ENCODE data around the gene FOXN3.
"Not testable (repeated sequence)": the region's sequence is repeated elsewhere in the genome, so short reads cannot be mapped to it uniquely, and the experiment has no call there.

Gene FOXN3

DNA sequence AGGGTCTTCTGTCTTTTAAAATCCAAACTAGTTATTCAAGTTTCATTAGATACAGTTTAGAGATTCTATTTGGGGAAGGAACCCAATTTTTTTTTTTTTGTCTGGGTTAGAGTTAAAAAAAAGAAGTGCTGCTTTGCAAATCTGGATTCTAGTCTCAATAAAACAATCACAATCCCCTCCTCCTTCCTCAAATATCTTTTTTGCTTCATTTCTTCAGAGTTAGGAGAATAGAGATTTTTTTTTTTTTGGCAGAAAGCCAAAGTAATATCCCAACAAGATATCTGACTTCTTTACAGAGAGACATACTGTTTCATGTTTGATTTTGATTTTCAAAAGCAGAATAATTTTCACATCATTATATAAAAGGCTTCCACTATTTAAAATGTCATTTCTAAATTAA, 201.9 kb downstream of the FOXN3 start:
- DNase-seq, result no peak

DNA sequence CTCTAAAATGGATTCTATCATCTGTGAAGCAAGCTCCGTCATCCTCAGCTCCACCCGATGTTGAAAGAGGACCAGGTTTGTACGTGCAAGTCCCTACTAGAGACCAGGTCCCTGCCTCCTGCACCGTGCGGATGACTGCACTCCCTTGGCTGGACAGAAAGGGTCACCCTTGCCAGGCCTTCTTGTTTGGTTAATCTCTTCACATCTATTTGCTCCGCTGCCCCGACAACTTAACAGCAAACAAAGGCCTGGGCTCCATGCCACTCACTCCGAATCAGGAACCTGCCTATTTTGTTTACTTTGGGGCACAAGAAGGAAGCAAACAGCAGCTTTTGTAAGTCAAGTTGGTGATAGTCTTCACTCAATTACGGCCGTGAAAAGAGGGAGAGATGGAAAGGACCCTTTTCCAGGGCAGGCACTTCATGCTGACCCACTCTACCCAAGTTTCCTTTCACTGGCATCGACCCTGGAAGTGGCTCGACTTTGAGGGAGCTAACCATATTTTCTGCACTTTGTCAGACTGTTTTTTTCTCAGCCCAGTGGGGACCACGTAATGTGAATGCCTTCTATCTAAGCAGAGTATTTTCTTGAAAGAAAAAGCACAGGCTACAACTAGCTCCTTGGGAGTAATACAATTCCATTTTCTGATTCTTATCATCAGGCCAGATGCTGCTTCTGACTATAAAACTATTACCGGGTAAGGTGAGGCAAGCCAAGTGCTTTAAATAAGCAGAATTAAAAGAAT, 202.6 kb downstream of the FOXN3 start:
- no peak for DNase-seq

DNA sequence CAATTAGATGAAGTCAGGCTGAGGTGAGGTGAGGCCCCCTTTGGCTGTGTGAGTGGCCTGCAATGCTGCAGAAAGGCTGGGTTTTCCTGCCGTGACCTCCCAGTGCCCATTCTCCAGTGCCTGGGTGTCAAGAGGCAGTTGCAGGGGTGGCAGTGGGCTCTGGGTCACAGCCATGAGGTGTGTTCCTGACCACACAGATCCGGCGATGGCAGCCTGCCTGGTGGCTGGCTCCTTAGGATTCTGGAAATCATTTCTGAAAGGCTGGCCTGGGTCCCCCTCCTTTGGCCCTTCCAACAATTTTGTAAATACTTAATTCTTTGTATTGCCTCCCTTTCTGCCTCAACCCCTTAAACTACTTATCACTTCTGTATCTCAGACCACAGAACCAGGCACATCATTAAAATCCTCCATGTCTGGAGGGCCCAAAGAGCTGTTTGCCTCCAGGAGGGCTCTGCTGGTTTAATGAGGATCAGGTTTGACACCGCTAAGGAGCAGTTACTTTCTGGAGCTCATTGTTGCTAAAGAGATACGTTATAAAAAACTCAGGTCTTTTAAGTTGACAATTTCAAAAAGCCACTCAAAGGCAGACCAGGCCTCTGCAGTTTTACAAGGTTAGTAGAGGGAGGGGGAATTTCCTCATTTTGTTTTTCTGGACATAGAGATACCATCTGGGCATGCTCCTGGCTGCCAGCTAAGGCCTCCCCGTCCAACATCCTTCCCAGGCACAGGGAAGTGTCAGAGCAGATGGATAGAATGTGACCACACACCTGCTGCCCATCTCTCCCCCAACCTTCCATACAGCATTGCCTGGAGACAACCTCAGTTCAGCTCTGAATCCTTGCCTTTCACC, 204.4 kb downstream of the FOXN3 start:
- no peak for DNase-seq

DNA sequence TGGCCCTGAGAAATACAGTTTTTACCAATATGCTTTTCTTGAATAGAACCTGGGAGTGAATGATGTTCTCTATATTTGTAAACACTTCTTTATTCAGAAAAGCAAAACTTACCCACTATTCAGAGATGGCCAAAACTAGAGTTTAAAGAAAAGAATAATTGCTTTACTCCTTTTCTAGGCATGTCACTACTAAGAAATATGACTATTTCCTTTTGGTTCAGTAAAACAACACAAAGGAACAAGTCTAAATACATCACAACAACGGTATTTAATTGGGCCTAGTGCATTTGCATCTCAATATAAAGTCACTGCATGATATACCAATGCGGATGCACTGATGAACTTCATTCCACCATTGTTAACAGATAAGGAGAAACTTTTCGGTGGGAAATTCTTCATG, 207.5 kb downstream of the FOXN3 start:
- DNase-seq, result no peak

DNA sequence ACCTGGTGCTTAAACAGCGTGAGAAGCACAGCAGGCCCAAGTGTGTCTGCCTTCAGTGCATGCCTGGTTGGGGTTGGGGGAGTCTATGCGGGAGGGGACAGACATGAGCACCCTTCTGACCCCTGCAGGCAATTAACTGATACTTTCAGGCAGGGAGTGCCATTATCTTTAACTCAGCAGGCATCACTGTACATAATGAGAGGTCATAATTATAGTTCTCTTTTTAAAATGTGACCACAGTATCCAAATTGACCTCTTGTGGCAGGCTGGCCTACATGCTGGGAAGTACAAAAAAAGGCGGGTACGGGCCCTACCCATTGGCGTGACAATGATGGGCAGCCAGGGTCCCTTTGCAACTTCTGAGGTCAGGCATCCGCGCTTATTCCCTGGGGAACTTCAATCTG, 209.1 kb downstream of the FOXN3 start:
- no peak for DNase-seq

DNA sequence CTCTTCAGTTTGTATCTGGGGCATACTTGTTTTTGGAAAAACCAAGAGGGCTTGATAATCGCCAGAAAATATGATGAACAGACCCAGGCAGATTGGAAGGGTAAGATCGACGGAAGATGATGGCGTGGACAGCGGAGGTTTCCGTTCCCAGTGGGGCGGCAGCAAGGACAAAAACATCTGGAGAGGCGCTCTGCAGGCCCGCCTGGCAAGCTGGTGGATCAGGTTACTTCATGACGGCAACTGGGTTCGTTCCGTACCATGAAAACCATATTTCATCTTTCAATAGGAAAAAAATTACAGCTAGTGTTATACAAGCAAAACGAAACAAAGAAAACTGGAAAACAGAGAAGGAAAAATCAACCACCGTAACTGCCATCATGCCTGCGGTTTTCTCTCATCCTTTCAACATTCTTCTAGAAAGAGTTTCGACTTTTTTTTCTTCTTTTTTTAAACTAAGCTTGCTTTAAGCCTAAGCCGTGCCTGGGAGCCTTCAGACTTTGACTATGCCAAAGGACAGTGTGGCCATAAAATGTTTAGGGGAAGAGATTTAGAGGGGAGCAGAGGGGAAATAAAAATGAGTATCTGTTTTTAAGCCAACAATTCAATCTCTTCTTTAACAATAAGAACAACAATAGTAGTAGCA, 210.5 kb downstream of the FOXN3 start:
- no peak for DNase-seq

DNA sequence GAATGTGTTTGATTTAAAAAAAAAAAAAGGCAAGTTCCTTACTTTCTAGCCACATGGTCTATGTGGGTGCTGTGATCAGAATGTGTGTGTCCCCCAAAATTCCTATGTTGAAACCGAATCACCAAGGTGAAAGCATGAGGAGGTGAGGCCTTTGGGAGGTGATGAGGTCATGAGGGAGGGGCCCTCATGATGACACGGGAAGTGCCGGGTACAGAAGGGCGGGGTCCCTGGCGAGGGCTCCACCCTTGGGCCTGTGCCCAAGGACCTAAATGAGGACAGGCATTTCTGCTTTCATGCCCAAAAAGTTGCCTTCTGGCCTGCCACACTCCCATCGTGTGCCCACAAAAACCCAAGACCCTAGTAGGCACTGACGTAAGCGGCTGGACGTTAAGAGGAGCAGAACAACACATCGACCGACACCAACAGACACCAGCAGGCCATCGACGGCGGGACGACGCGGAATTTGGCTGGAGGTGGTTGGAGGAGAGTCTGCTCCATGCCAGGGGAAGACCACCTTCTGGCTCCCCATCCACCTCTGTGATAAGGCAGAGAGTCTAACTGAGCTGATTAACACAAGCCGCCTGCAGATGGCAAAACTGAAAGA, 211.8 kb downstream of the FOXN3 start:
- no peak for DNase-seq

DNA sequence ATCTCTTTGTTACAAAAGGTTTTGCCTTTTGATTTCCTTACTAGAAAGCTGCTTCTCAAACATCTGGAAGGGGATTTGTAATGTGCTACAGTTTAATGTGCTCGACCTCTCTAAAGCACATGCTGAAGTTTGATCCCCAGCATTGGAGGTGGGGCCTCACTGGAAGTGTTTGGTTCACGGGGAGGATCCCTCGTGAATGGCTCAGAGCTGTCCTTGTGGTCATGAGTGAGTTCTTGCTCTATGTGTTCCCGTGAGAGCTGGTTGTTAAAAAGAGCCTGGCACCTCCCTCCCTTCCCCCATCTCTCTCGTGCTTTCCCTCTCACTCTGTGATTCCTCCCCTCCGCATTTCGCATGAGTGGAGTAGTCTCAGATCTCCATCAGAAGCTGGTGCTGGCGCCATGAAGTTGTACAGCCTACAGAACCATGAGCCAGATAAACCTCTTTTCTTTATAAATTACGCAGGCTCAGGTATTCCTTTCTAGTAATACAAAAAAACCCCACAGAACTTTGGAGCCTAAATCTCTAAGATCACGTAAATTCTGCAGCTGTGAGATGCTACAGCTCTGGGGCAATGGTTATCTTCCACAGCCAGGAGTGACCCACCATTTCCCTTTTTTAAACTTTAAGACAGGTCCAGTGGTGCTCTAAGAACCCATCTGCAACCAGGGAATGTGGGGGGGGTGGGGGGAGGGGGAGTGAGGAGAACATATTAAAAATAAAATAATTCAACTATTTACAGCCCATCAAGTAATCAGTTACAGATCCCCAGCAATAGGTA, 214.4 kb downstream of the FOXN3 start:
- DNase-seq, result no peak

DNA sequence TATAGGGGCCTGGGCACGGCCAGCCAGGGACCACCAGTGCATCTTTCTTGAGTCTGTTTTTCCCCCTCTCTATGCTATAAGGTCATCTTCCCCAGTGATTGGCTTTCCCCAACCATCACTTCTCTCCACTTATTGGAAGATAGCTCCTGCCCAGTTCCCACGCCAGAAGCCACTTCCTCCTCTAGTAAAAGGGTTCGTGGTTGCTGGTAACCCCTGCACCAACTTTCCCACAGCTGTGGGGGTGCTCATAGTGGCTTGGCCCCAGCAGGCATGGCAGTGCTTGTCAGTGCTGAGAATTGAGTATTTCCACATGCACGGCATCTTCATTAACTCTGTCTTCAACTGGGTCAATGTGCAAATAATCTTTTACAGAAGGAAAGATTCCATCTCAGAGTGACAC, 215.4 kb downstream of the FOXN3 start:
- no peak for DNase-seq

DNA sequence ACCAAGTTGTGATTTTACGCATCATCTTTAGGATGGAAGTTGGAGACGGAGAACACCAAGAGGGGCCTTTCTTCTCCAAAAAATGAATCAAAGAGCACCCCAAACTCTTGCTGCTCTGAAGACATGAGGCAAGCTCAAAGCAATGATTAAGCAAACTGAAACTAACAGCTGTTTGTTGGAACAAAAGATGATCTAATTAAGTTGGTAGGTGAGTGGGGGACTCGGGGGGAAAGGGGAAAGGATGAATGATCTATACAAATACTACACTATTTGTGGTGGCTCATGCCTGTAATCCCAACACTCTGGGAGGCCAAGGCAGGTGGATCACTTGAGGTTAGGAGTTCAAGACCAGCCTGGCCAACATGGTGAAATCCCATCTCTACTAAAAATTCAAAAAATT, 217.7 kb downstream of the FOXN3 start:
- not testable (repeated sequence) for DNase-seq

DNA sequence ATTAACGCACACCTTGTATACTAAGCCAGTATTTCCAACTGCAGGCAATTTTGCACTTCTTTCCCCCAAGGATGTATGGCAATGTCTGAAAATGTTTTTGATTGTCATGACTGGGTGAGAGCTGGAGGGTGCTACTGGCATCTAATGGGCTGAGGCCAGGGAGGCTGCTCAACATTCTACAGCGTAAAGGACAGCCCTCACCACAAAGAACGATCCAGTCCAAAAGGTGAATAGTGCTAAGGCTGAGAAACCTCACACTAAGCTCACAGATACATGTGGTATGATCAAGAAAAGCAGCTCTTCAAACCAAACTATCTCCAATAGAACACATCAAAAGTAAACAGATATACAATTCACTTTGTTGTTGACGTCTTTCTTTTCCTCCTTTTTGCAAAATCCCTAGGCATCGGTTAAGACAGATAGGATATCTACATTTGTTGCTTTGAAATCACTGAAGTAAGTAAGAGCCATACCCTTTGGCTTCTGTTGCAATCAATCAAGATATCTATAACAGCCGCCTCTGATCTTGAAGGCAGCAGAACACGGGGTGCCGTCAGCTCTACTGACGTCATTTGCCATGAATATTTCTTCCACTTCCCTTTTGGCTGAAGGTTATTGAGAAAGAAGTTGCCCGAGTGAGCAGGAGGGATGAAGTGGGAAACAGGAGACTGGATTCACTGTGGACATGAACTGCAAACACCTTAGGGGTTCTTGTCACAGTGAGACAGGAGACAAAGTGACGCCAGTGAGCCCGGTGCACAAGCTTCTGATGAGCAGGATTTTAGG, 218.3 kb downstream of the FOXN3 start:
- no peak for DNase-seq

DNA sequence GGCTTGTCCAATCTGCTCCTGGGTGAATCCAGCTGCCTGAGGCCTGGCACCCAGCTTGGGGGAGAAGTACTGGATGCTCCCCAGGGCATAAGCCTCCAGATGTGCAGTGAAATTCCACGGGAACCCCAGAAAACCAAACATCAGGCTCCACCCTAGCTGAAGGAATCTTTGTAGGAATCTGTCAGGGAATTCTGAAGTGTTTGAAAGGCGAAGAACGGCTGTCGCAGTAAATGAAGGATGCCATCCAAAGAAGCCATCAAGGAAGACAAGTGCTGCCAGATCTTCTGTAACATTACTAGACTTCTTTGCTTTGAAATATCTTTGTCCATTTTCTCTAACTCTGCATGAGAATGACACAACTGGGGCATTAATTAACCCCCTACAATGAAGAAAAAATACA, 219.4 kb downstream of the FOXN3 start:
- no peak for DNase-seq

DNA sequence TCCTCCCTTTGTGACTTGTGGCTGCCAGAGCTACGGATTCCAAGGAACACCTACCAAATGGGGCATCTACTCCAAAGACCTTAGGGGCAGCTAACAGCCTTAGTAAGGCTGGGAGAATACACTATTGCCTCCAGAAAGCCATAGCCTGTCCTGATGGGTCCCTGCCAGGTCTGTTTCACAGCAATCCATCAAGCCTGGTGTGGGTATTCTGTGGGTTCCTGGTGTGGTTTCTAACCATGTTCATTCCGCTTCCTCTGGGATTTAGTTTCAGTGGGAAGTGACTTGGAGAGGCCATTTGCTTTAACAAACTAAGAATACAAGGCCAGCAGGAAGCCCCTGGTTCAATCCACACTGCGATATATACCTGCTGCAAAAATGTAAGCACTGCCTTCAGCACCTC, 220.5 kb downstream of the FOXN3 start:
- DNase-seq, result no peak

DNA sequence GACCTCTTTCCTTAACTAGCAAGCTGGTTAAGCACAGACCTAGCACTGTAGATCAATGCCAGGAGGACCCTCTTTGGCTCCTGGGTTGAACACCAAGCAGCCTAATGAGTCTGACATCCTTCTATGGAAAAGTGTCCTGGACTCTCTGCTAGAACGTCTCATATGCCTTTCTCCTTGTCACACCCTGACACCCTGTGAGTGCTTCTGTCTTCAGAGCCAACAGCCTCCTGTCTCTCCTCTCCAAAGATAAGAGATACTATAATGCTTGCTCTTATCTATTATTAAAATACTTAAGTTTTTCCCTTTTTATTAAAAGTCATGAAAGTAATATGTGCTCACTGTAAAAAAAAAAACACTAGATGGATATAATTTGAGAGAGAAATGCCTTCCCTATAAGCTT, 222.7 kb downstream of the FOXN3 start:
- DNase-seq, result no peak

DNA sequence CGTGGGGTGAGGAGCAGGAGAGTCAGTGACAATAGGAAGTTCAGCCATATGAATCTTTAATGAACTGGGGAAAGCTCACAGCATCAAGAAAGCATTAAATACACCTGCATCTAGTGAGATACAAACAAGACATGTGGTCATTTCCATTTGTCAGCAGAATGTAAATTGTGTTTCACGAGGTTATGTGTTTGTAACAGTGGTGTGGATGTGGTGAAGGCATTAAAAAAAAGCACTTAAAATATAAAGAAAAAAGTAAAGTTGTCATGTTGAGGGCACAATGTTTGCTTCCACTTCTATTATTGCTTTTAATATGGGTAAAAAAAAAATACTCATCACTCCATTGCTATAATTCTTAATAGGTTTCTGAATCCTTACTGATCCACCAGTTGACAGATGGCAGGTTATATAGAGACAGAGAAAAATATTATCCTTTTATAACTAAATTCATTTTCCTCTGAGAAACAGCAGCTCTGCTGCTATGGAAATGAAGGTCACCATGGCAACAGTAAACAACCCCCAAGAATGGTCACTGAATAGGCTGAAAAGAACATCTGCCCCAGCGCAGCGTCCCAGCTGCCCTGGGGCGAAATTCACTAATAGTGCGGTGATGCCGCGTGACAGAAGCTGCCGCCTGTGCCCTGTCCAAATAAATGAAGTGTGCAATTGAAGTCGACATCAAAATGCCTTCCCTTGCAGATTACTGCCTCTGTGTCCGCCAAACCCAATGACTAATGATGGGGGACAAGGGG, 226.1 kb downstream of the FOXN3 start:
- no peak for DNase-seq

DNA sequence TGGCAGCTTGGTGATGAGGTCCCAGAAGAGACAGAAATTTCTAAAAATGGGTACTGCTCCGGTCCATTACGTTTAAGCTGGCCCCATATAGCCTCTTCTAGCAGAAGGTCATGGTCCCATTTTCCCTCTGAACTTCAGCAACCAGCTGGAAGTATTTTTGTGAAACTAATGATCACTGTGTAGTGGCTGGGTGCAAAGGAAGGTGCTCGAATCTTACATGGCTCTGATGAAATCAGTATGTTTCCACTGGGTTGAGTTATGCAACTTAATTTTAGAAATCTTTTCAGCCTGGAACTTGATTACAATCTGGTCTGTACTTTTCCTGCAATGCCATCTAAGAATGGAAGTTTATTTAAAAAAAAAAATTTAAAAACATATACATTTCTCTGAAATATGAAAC, 228.5 kb downstream of the FOXN3 start:
- no peak for DNase-seq

DNA sequence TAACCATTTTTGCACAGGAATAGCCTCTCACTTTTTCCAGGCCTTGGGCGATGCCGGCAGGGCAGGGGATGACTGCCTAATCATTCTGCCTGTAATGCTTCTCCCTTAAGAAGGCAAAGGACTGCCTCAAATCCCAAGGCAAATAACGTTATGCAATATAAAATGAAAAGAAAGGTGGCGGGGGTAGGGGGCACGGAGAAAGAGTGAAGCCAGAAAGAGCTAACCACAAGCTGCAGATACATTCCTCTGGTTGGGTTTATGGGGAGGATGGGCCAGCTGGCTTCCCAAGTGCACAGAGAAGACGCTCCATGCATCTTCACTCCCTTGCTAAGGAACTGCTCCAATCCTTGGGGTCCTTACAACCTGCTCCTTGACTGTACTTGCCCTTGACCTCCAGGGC, 229.5 kb downstream of the FOXN3 start:
- no peak for DNase-seq

DNA sequence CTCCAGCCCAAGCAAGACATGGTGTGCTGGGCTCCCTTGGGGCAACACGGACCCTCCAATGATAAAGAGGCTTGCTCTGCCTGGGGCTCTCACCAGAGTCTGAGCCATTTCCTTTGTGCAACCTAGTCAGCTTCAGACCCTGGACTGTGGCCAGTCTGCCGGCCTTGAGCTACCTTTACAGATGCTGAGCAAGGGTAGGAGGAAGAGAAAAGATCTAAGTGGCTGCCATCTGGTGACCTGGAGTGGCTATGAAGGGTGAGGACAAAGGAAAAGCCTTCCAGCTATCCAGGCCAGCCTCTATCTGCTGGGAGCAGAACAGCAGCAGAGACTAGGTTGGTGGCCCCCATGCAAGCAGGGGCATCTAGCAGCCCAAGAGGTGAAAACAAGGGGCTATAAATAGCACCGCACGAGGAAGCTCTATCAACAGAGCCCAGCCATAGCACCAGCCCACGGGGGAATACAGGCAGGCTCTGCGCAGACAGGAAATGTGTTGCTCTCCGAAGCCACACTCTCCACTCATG, 230.1 kb downstream of the FOXN3 start:
- DNase-seq, result no peak

DNA sequence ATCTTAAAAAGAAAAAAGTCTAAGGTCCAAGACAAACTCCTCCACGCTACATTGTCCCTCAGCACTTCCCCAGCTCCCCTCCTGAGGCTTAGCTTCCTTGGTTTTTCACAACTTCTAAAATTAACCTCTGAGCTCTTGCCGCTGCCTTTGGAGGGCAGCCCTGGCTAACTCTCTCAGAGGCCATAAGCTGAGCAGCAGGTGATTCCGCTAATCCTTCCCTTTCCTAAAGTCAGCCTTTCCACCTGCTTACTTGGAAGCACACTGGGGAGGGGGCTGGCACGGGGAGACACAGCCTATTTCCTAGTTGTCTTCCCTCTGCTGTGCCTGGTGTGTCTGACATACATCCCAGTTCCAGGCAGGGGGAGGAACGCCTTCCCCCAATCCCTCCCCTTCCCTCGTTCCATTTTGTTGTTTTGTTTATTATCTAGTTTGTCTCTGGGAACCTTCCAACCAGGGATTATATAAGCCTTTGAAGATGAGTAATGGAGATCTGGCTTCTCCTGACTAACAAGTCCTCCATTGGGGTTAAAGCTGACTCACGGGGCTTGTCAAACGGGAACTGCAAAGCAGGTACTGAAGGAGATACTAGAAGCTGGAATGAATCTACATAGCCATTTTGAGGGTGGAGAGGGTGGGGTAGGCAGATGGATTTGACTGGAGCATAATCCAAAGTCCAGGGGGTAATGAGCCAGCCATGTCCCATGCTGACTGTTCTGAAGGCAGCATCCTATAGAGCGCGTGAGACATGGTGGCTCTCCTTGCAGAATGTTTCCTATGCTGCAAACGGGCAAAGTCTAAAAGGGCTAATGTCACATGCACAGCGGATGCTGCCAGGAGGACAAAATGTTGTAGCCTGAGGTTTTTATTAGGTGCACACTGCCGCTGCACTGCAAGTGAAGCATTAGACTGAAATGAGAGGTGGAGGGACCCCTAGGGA, 230.8 kb downstream of the FOXN3 start:
- no peak for DNase-seq

DNA sequence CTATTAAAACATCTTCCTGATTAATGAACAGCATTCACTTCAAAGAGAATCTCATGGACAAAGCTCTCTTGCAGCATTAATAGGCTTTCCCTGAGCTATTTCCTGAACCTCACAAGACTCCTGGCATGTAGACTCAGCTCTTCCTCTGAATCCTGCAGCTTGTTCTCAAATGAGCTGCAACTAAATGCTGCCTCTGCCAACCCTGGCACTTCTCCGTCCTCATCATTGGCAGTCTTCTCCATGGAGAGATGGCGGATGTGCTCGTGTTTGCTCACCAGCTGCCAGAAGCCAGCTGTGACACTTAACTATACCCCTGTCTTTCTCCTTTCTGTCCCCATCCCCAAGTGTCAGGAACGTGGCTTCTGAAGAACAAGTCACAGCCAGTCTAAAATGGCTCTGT, 232.1 kb downstream of the FOXN3 start:
- no peak for DNase-seq

Measured in stimulated activated CD4-positive, alpha-beta T cell treated with anti-CD3 and anti-CD28 coated beads, Interleukin-2, amount 100 ng/mL, for 48 hours (primary cell).